Measurements from ENCODE around the gene PSPC1.

PSPC1 gene

GRCh38 chr13:19810996-19811881 is 28.5 kb upstream of the PSPC1 start:
- no peak overlapping the region for H3K4me3 ChIP-seq (replicated peaks; ENCODE audit: low read depth, low read length)
- no peak for DNase-seq (ENCODE audit: extremely low read depth, low read depth)
- no peak for TF ChIP-seq CTCF (IDR thresholded peaks at IDR 0.05; ENCODE audit: low read depth, low read length, missing control alignments)

- no peak overlapping the region for H3K4me3 ChIP-seq (replicated peaks; ENCODE audit: low read depth, low read length)
- TF ChIP-seq CTCF (IDR thresholded peaks at IDR 0.05; ENCODE audit: low read depth, low read length, missing control alignments) = no peak
- no peak for DNase-seq (ENCODE audit: extremely low read depth, low read depth)
Measured at GRCh38 chr13:19810151-19810550, 27.4 kb upstream of the PSPC1 start.

GRCh38 chr13:19805765-19806164 is 23.0 kb upstream of the PSPC1 start:
- no peak for DNase-seq (ENCODE audit: extremely low read depth, low read depth)
- H3K4me3 ChIP-seq (replicated peaks; ENCODE audit: low read depth, low read length) = no peak overlapping the region
- TF ChIP-seq CTCF (IDR thresholded peaks at IDR 0.05; ENCODE audit: low read depth, low read length, missing control alignments) = no peak

- no peak overlapping the region for H3K4me3 ChIP-seq (replicated peaks; ENCODE audit: low read depth, low read length)
- TF ChIP-seq CTCF (IDR thresholded peaks at IDR 0.05; ENCODE audit: low read depth, low read length, missing control alignments) = no peak
- DNase-seq (ENCODE audit: extremely low read depth, low read depth) = no peak
Measured at GRCh38 chr13:19795956-19796355, 13.2 kb upstream of the PSPC1 start.

- no peak for DNase-seq (ENCODE audit: extremely low read depth, low read depth)
- no peak for TF ChIP-seq CTCF (IDR thresholded peaks at IDR 0.05; ENCODE audit: low read depth, low read length, missing control alignments)
- no peak overlapping the region for H3K4me3 ChIP-seq (replicated peaks; ENCODE audit: low read depth, low read length)
Measured at GRCh38 chr13:19794631-19795030, 11.9 kb upstream of the PSPC1 start.

- DNase-seq (ENCODE audit: extremely low read depth, low read depth) = no peak
Measured at GRCh38 chr13:19791953-19792537, 9.3 kb upstream of the PSPC1 start.

More at GRCh38 chr13:19791953-19792537, 9.3 kb upstream of the PSPC1 start:
- no peak for TF ChIP-seq CTCF (IDR thresholded peaks at IDR 0.05; ENCODE audit: low read depth, low read length, missing control alignments)
- no peak overlapping the region for H3K4me3 ChIP-seq (replicated peaks; ENCODE audit: low read depth, low read length)
